Activated effector memory CD4-positive, alpha-beta T cell treated with Interleukin-2 at 50 U/mL for 16 hours (primary cell): ENCODE measurements around the gene PRKX.
"Not testable (repeated sequence)": the region's sequence is repeated elsewhere in the genome, so short reads cannot be mapped to it uniquely, and the experiment has no call there.

Experiments
- DNase-seq: peaks from one replicate; pipeline ENCODE4 v3.0.0-alpha.2; 2020

PRKX gene

DNA sequence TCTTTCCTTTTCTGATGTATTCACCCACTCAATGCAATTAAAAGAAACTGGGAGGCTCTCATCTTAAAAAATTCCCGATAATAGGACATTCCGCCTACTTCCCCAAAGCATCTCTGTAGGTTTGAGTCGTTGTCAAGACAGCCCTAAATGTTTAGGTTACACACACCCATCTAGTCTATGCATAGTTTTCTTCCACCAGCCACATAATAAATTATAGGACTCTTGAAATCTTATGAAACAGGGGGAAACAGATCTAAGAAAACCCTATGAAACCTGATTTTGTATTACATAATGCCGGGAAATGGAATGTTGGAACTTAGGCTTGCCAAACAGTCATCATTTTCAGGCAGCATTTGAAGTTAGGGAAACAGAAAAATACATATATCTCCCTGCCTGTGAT, 150.0 kb downstream of the PRKX start:
- no peak for DNase-seq

DNA sequence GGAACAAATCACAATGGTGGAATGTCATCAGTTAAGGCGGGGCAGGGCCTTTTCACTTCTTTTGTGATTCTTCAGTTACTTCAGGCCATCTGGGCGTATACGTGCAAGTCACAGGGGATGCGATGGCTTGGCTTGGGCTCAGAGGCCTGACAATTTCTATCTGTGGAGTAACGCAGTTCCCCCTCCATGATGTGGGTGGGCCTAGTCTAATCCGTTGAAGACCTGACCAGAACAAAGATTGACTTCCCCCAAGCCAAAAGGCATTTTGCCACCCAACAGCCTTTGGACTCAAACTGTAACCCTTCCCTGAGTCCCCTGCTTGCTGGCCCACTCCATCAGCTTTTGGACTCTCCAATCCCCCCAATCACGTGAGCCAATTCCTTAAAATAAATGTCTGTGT, 153.4 kb downstream of the PRKX start:
- not testable (repeated sequence) for DNase-seq
